Psoas muscle (tissue), 8 donors: ENCODE results near the gene KCNJ16. TPM values are rescaled to one million over a fixed set of nuclear protein-coding genes. Genes with fewer than 3 reads are reported as not detected.
A peak's percentile ranks its signal among the peaks of the same experiment; 100 is the strongest.
"Not testable (repeated sequence)": the region's sequence is repeated elsewhere in the genome, so short reads cannot be mapped to it uniquely, and the experiment has no call there.

Experiments used
- ATAC-seq, 4 donors: fragments of 200-7000 bp; cut with Tn5 transposase; one replicate each; pipeline ENCODE4 v1.9.1; 2020; ENCODE audit warnings: moderate library complexity in 3 of 4, mild to moderate bottlenecking in 2 of 4
- DNase-seq, 2 donors: peaks; one replicate each; pipeline ENCODE4 v3.0.0-alpha.2; 2020
- H3K27ac ChIP-seq: fragments of 200-600 bp; one replicate; pipeline ENCODE4 v1.8.0; 2022
- H3K27me3 ChIP-seq, 3 donors: fragments of 200-600 bp in 1 of 3; one replicate each; pipeline versions ENCODE4 v1.6.1 to v1.8.0; 2013 to 2022; ENCODE audit warnings: low read length in 2 of 3, mild to moderate bottlenecking in 2 of 3, moderate library complexity in 1 of 3; ENCODE audit not compliant: insufficient read depth in 3 of 3
- H3K36me3 ChIP-seq, 2 donors: fragments of 200-600 bp in 1 of 2; one replicate each; pipeline versions ENCODE4 v1.6.1 to v1.8.0; 2013 to 2022; ENCODE audit warnings: low read depth in 1 of 2, mild to moderate bottlenecking in 1 of 2, moderate library complexity in 1 of 2; ENCODE audit not compliant: insufficient read depth in 1 of 2
- H3K4me1 ChIP-seq: fragments of 200-600 bp; one replicate; pipeline ENCODE4 v1.8.0; 2022
- H3K4me3 ChIP-seq: fragments of 200-600 bp; one replicate; pipeline ENCODE4 v1.8.0; 2022; ENCODE audit warnings: mild to moderate bottlenecking
- H3K9me3 ChIP-seq: fragments of 200-600 bp; one replicate; pipeline ENCODE4 v1.8.0; 2022
- WGBS, 3 donors: extraction: QIAGEN DNeasy Blood & Tissue Kit; methylation state at CpG; one replicate each; pipeline versions ENCODE4 v1.1.6 to v1.1.7; 2013; 5-methylcytosine and 5-hydroxymethylcytosine counted together
- intact Hi-C, 2 donors: fragments of 100-400 bp; cut with DNase I; formaldehyde crosslinking; loops; one replicate each; pipeline versions ENCODE4 v1.11.0 to v1.14.2; 2022
- polyA plus RNA-seq, 3 donors: library from polyadenylated mRNA; stranded (reverse); fragments of 200-250 nt; gene quantifications; one replicate each; pipeline ENCODE4 v1.2.3, GENCODE V29; 2013
- total RNA-seq, 4 donors: library from RNA; stranded (reverse); fragmentation: NEBNext Ultra II Directional in 2 of 4; extraction: Animal tissue kit (Norgen Biotek cat#: 25700) in 2 of 4; gene quantifications; one replicate each; pipeline versions ENCODE4 v1.2.1 to v1.2.4, GENCODE V29; 2021 to 2023
- TF ChIP-seq, protein P1 (sequence below): fragments of 200-600 bp; IDR thresholded peaks from one replicate; pipeline ENCODE4 v1.8.0; 2022; ENCODE audit warnings: antibody characterized with exemption
- donor health status: healthy with polysubstance abuse.
- donor health status: DM: no; HTN: no; CAD: no; lungs with moderate emphysema.
- donor health status: Bipolar disorder and iron deficiency.
- donor health status: healthy.
- donor health status: DM: yes; HTN: yes; CAD: no.
- donor health status: DM: no; HTN: no; CAD: no.
- donor health status: DM: no; HTN: no; CAD: no.
- donor health status: DM: yes; HTN: yes; CAD: no.

Gene KCNJ16
- total and polyA plus RNA-seq, 7 donors: 0.04 to 0.27 TPM; not detected in 5

DNA sequence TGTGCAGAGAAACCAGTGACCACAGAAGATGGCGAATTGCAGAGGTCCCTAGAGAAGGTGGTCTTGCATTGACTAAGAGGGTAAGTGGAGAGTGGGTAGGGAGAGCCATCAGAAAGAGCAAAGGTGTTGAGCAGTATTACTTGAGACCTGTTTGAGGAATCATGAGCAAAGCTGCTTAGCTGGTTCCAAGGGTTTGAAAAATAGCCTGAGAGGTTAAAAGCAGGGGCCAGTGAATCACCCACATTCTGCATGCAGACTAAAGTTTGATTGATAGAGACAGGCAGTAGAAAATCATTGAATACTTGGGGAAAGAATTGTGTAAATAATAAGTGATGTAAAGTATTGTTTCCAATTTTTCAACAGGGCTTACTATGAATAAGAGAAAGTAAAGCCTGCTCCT lies 34.0 kb upstream of the KCNJ16 start:
- intact Hi-C loops: no loop called here
- Histone ChIP-seq H3K27ac (no peak overlapping the region), H3K27me3 (no peaks in the 10 kb centered on the region), H3K4me1 (peaks cover 9% of the 10 kb centered on the region), H3K36me3 (no peaks in the 10 kb centered on the region), H3K9me3 (no peaks in the 10 kb centered on the region), H3K4me3 (no peak overlapping the region)
- DNase-seq (no peak), ATAC-seq (no peak)
- TF ChIP-seq, protein P1, sequence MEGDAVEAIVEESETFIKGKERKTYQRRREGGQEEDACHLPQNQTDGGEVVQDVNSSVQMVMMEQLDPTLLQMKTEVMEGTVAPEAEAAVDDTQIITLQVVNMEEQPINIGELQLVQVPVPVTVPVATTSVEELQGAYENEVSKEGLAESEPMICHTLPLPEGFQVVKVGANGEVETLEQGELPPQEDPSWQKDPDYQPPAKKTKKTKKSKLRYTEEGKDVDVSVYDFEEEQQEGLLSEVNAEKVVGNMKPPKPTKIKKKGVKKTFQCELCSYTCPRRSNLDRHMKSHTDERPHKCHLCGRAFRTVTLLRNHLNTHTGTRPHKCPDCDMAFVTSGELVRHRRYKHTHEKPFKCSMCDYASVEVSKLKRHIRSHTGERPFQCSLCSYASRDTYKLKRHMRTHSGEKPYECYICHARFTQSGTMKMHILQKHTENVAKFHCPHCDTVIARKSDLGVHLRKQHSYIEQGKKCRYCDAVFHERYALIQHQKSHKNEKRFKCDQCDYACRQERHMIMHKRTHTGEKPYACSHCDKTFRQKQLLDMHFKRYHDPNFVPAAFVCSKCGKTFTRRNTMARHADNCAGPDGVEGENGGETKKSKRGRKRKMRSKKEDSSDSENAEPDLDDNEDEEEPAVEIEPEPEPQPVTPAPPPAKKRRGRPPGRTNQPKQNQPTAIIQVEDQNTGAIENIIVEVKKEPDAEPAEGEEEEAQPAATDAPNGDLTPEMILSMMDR: no peak
- 93 to 100% (median 97%) methylated on average over 1 of the region's 1 CpG for WGBS, 3 donors

DNA sequence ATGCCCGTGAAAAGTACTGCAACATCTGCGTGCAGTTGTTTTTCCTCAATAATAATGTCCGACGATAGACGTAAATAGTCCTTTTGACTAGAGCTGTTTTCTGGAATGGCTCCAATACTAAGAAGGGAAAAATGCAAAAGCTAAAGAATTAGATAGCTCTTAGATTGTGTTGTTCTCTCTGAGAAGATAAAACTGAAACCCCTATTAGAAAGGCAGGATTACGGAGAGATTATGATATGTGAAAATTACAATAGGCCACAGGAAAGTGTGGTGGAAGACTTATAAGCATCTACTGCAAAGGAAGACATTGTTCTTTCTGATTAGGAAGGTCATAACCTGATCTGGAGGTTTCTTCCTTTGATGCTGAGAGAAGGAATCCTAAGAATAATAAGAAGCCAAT lies 33.5 kb upstream of the KCNJ16 start:
- ATAC-seq (no peak), DNase-seq (no peak)
- TF ChIP-seq, protein P1: no peak
- H3K4me3 ChIP-seq: no peak overlapping the region
- H3K27me3 ChIP-seq: no peaks in the 10 kb centered on the region
- H3K9me3 ChIP-seq: no peaks in the 10 kb centered on the region
- H3K4me1 ChIP-seq: peaks cover 9% of the 10 kb centered on the region
- intact Hi-C loops: no loop called here
- H3K36me3 ChIP-seq: no peaks in the 10 kb centered on the region
- H3K27ac ChIP-seq: no peak overlapping the region
- WGBS, 3 donors: 51 to 58% (median 56%) methylated on average over 6 of the region's 6 CpGs

DNA sequence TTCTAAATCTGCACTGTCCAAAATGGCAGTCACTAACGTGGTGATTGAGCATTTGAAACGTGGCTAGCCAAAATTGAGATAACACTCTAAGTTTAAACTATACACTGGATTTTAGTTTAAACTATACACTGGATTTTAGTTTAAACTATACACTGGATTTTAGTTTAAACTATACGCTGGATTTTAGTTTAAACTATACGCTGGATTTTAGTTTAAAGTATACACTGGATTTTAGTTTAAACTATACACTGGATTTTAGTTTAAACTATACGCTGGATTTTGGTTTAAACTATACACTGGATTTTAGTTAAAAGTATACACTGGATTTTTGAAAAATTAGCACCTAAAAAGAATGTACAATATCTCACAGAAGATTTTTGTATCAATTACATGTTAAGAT lies 29.2 kb upstream of the KCNJ16 start:
- H3K9me3 ChIP-seq, ATAC-seq, H3K36me3 ChIP-seq, H3K27ac ChIP-seq, H3K4me3 ChIP-seq, DNase-seq, H3K27me3 ChIP-seq, intact Hi-C loops, H3K4me1 ChIP-seq: not testable (repeated sequence)
- 82 to 94% (median 82%) methylated on average over 5 of the region's 5 CpGs for WGBS, 3 donors

DNA sequence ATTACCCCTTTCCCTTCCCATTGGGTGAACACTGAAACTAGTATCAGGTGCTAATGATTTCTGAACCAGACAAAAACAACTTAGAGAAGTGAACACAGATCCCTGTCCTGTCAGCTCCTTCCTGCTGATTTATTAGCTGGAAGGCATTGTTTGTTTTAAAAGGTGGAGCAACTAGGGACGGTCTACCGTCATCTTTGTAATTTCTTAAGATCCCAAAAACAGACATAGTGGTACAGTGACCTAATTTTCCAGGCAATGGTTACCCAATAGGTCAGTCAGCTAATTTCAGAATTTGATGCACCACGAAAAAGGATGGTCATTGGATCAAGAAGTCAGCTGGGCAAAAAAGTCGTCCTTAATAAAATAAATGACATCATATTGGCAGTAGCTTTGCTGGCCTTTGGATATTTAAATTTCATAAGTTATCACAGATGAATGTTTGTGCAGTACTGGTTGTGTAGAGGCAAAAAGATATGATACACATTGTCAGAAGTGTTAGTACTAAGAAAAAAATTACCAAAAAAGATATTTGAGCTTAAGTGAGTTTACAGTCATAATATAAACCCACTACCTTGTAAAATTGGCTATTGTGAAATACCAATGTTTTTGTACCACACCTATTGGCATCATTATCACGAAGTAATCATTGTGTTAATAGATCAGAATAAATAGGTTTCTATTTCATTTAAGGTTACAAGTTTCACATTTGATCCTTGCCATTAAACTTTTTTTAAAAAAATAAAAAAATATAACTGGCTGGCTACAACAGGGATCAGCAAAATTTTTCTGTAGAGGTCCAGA lies 27.2 kb upstream of the KCNJ16 start:
- H3K36me3 ChIP-seq: no peaks in the 10 kb centered on the region
- H3K4me1 ChIP-seq: no peaks in the 10 kb centered on the region
- ATAC-seq (peak; percentile 51 to 83 (median 66)), DNase-seq (no peak)
- no peaks in the 10 kb centered on the region for H3K9me3 ChIP-seq
- no peak overlapping the region for H3K4me3 ChIP-seq
- no peaks in the 10 kb centered on the region for H3K27me3 ChIP-seq
- TF ChIP-seq, protein P1: no peak
- WGBS, 3 donors: 29 to 47% (median 32%) methylated on average over 5 of the region's 5 CpGs
- intact Hi-C loops: no loop called here
- H3K27ac ChIP-seq: no peak overlapping the region

DNA sequence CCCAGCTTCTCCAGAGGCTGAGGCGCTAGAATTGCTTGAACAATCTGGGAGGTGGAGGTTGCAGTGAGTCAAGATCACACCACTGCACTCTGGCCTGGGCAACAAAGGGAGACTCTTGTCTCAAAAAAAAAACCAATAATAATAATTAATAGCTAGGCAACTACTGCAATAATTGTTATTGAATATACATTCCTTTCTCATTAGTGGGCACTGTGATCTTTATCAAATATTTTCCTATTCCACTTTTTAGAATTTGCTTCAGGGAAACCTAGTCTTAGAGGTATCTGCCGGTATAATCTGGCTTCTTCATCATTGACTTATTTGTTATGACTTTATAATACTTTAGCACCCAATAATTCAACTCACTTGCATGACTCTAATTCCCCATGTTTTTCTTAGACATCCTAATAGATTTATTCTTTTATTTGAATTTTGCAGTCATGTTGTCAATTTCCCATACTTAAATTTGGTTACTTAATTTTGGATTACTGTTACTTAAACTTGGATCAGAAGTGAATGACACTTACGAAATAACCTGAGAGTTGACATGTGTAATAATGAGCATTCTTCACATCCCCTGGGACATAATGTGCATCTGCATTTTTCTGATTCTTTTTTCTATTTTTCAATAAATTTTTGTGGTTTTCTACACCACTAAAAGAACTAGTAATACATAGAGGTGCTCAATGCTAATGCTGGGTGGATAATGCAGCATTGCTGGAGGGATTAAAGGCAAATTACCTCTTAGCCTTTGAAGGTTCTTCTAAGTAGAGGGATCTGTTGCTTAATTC lies 25.0 kb upstream of the KCNJ16 start:
- Histone ChIP-seq H3K27ac (no peak overlapping the region), H3K4me3 (no peak overlapping the region), H3K9me3 (no peaks in the 10 kb centered on the region), H3K4me1 (peaks cover 9% of the 10 kb centered on the region), H3K36me3 (no peaks in the 10 kb centered on the region), H3K27me3 (no peaks in the 10 kb centered on the region)
- DNase-seq (no peak), ATAC-seq (no peak)
- 88 to 94% (median 92%) methylated on average over 3 of the region's 3 CpGs for WGBS, 3 donors
- intact Hi-C loops: no loop called here
- TF ChIP-seq, protein P1: no peak
